NT2/D1 (cell line): ENCODE data around the gene PPP1R13L.

Experiments
- SUZ12 ChIP-seq: IDR thresholded peaks from 2 replicates; pipeline ENCODE4 v1.6.1; 2011; ENCODE audit not compliant: insufficient read length, insufficient read depth; ENCODE audit errors: extremely low read depth
- ZNF274 ChIP-seq: IDR thresholded peaks from 2 replicates; pipeline ENCODE4 v1.6.1; 2011; ENCODE audit warnings: mild to moderate bottlenecking, low read depth, low read length

- TF ChIP-seq ZNF274 (no peak), SUZ12 (no peak)
These were observed 13.5 kb downstream of the PPP1R13L start for GRCh38 chr19:45391346-45391745.
